Mesothelial cell of epicardium (in vitro differentiated cells): ENCODE results near the gene RUNX3. TPM values are rescaled to one million over a fixed set of nuclear protein-coding genes. Genes with fewer than 3 reads are reported as not detected.
A peak's percentile ranks its signal among the peaks of the same experiment; 100 is the strongest.

Source experiments
- DNase-seq, 2 experiments: peaks; one replicate each; pipeline ENCODE4 v3.0.0; 2021; ENCODE audit warnings: low spot score in 2 of 2; ENCODE audit not compliant: unreplicated experiment in 2 of 2
- H3K27ac Mint-ChIP-seq: 2 replicates; pipeline ENCODE4 v1.8.0; 2021; ENCODE audit warnings: mixed read lengths
- H3K27me3 Mint-ChIP-seq: 2 replicates; pipeline ENCODE4 v1.8.0; 2021; ENCODE audit warnings: low read depth, mixed read lengths
- H3K36me3 Mint-ChIP-seq: 2 replicates; pipeline ENCODE4 v1.8.0; 2021; ENCODE audit warnings: mixed read lengths
- H3K4me1 Mint-ChIP-seq: 2 replicates; pipeline ENCODE4 v1.8.0; 2021; ENCODE audit warnings: mixed read lengths
- H3K4me3 Mint-ChIP-seq: 2 replicates; pipeline ENCODE4 v1.8.0; 2021; ENCODE audit warnings: mild to moderate bottlenecking, moderate library complexity, mixed read lengths
- H3K9me3 Mint-ChIP-seq: 2 replicates; pipeline ENCODE4 v1.8.0; 2021; ENCODE audit warnings: mixed read lengths
- total RNA-seq: library from RNA; stranded (reverse); gene quantifications from 3 replicates; pipeline ENCODE4 v1.2.1, GENCODE V29; 2021
- TF ChIP-seq, protein P1 (sequence below): fragments of 200-600 bp; sonication (generic); IDR thresholded peaks from one replicate; pipeline ENCODE4 v1.5.0; 2021; ENCODE audit warnings: antibody characterized with exemption; ENCODE audit not compliant: unreplicated experiment

Gene RUNX3
- total RNA-seq, 1 donor from 2014 or later: 0.13 TPM

DNA sequence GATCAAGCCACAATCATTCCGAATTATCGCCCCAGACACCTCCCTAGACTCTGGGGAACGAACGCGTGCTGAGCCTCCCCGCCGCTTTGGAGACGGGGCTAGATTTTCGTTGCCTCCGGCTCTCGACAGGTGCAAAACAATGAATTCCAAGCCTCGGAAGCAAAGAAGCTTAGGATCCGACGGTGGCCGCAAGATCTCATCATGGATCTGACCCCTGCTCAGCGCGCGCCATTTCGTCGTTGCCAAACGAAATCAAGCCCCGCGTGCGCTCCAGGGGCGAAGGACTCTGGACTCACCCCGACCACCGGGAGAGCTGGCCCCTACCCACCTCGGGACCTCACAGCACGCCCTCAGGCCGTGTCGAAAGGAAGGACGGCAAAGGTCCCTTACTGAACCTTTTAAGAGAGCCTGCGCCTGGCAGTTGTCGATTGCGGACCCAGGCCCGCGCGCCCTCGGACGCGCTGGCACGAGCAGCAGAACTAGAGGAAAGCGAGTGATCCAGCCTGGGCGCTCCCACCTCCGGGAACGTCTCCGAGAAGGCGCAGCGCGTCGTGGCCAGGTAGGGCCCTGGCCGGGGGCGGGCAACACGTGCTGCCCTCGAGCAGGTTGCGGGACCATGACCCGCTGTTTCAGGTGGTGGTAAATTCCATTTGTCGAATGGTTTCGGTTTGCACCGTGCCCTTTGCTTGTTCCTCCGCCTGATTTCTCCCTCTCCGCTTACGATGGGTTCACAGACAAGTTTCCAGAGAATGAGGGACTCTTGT, 1.6 kb upstream of the RUNX3 start:
- TF ChIP-seq, protein P1, sequence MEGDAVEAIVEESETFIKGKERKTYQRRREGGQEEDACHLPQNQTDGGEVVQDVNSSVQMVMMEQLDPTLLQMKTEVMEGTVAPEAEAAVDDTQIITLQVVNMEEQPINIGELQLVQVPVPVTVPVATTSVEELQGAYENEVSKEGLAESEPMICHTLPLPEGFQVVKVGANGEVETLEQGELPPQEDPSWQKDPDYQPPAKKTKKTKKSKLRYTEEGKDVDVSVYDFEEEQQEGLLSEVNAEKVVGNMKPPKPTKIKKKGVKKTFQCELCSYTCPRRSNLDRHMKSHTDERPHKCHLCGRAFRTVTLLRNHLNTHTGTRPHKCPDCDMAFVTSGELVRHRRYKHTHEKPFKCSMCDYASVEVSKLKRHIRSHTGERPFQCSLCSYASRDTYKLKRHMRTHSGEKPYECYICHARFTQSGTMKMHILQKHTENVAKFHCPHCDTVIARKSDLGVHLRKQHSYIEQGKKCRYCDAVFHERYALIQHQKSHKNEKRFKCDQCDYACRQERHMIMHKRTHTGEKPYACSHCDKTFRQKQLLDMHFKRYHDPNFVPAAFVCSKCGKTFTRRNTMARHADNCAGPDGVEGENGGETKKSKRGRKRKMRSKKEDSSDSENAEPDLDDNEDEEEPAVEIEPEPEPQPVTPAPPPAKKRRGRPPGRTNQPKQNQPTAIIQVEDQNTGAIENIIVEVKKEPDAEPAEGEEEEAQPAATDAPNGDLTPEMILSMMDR: no peak
- no peak for DNase-seq
- Mint-ChIP-seq H3K4me3 (peak overlapping the region; percentile 26), H3K27me3 (peaks cover 76% of the 10 kb centered on the region), H3K36me3 (no peaks in the 10 kb centered on the region), H3K4me1 (peaks cover 20% of the 10 kb centered on the region), H3K9me3 (no peaks in the 10 kb centered on the region), H3K27ac (peak overlapping the region; percentile 43)

DNA sequence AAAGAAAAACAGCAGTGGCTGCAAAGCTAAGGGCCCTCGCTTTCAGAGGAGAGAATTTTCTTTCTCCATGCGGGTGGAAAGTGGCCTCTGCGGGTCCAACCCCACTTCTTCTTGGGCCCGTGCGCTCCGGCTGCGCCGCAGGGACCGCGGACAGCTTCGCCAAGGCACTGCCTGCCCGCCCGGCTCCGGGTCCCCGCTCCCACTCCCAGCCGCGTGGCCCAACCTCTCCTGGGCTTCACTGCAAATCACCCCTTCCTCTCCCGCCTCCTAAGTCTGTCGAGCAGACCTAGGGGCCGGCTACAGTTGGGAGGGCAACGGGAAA, 1.0 kb upstream of the RUNX3 start:
- Mint-ChIP-seq H3K27me3 (peaks cover 82% of the 10 kb centered on the region), H3K27ac (peak overlapping the region; percentile 43), H3K9me3 (no peaks in the 10 kb centered on the region), H3K36me3 (no peaks in the 10 kb centered on the region), H3K4me3 (peak overlapping the region; percentile 26), H3K4me1 (peaks cover 25% of the 10 kb centered on the region)
- TF ChIP-seq, protein P1: no peak
- no peak for DNase-seq

DNA sequence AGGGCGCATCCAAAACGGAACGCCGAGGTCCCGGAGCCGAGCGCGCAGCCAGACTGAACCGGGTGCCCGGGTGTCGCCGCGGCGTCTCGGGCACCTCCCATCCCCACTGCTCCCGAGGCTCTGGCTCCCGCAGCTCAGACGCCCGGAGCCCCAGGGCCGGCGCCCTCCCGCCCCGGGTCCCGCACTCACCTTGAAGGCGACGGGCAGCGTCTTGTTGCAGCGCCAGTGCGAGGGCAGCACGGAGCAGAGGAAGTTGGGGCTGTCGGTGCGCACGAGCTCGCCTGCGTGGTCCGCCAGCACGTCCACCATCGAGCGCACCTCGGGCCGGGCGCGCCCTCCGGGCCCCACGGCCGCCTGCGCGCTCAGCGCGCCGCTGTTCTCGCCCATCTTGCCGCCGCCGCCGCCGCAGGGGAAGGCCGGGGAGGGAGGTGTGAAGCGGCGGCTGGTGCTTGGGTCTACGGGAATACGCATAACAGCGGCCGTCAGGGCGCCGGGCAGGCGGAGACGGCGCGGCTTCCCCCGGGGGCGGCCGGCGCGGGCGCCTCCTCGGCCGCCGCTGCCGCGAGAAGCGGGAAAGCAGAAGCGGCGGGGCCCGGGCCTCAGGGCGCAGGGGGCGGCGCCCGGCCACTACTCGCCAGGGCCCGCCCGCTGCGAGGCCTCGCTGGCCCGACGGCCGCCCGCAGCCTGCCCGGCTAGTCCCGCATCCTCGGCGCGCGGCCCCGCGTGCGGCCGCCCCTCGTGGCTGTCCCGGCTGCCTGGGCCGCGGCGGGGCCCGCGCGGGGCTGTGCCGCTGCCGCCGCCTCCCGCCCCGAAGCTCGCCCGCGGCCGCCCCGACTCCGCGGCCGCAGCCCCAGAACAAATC, 447 bp downstream of the RUNX3 start:
- no peaks in the 10 kb centered on the region for H3K9me3 Mint-ChIP-seq
- H3K4me3 Mint-ChIP-seq: no peak overlapping the region
- H3K27ac Mint-ChIP-seq: no peak overlapping the region
- peak in 1 of 2 experiments; percentile 56 for DNase-seq
- TF ChIP-seq, protein P1: no peak
- H3K4me1 Mint-ChIP-seq: peaks cover 26% of the 10 kb centered on the region
- no peaks in the 10 kb centered on the region for H3K36me3 Mint-ChIP-seq
- peaks cover 88% of the 10 kb centered on the region for H3K27me3 Mint-ChIP-seq

DNA sequence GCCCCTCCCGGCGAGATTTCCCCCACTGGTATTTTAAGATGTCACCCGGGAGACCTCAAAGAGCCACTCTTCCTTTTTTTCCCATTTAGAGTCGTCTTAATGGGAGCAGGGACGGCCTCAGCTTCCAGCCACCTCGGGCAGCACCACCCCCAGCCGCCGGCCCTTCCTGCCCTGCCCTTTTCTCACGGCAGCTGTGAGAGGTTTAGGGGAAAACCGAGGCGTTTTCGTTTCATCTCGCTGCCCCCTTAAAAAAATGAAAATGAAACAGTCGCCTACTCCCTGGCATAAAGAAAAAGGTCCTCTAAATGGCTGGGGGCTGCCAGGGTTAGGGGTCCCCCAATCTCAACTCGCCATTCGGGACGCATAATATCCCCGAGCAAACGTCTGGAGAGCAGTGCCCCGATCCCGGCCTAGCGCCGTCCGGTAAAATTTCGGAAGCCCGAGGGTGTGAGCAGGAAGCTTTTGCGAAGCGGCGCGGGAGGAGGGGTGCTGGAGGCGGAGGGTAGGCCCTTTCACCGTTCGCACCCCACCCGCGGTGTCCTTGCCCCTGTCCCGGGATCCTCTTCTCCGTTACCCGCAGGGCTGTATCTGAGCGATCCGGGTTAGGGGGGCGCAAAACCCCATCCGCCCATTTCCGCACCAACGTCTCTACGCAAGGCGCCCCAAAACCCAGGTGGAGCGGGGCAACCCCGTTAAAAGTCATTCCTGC, 1.2 kb downstream of the RUNX3 start:
- H3K4me1 Mint-ChIP-seq: peaks cover 19% of the 10 kb centered on the region
- H3K9me3 Mint-ChIP-seq: no peaks in the 10 kb centered on the region
- H3K4me3 Mint-ChIP-seq: peak overlapping the region; percentile 8
- TF ChIP-seq, protein P1: no peak
- no peak overlapping the region for H3K27ac Mint-ChIP-seq
- no peaks in the 10 kb centered on the region for H3K36me3 Mint-ChIP-seq
- DNase-seq: no peak
- peaks cover 86% of the 10 kb centered on the region for H3K27me3 Mint-ChIP-seq

DNA sequence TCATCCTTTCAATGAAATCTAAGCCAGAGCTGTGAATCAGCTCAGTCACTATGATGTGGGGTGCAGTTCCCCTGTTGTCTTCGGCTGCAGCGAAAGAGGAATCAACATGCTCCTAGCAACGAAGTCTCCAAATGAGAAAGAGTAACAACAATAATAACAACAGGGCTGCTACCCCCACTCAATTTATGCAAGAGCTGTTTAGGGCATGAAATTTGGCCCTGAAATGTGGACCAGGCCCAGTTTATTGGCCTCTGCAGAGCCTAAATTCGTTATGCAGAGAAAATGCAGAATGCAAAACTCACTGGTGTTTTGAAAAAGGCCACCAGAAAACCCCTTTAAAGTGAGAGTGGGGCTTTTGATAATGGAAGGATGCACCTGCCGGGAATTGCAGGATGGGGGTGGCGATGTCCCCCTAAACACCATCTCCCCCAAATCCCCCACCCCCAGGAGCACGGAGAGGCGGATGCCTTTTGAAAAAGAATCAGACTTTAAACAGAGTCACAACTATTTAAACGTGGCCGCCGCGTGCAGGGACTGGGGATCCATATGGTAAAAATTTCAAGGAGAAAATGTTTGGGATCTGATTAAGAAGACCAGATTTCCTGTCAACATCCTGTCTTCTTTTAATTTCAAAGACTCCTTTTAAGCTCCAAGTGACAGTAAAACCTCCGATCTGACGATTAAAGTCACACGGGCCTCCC, 1.9 kb downstream of the RUNX3 start:
- TF ChIP-seq, protein P1: no peak
- Mint-ChIP-seq H3K27me3 (peaks cover 82% of the 10 kb centered on the region), H3K9me3 (no peaks in the 10 kb centered on the region), H3K27ac (no peak overlapping the region), H3K4me1 (peaks cover 19% of the 10 kb centered on the region), H3K4me3 (no peak overlapping the region), H3K36me3 (no peaks in the 10 kb centered on the region)
- no peak for DNase-seq
